ENCODE measurements around the gene RUNX3. TPM values are rescaled to one million over a fixed set of nuclear protein-coding genes. Genes with fewer than 3 reads are reported as not detected.

The RUNX3 gene
- total RNA-seq, 1 experiment from 2014 or later = 8.6 TPM

DNA sequence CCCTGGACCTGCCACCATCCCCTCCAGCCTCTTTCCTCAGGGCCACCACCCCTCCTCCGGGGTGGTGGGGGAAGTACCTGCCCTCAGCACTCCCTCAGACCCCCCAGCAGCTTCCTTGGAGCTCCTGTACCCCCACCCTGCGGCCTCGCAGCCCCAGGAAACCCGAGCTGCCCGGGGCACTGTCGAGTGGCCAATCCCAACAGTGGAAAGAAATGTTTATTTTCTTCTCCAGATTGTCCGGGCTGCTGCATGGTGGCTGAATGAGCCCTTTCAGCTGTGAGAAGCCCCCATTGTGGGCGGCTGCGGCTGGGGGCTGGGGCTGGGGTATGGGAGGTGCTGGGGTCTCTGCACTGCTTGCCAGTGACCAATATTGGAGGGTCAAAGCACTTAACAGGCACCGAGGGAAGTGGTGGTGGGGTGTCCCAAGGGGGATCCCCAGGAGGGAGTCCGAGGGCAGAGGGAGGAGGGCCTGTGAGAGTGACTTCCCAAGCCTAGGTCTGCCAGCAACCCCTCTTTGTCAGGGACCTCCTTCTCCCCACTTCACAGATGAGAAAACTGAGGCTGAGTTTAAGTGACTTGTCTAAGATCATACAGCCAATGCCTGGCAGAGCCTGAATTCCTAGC is 25.2 kb downstream of the RUNX3 start:
- POLR2A ChIA-PET (ENCODE audit: low non-redundant PET) = no interaction called here
- DNase-seq (ENCODE audit: low spot score) = no peak
- no peak for TF ChIP-seq EZH2 (IDR thresholded peaks at IDR 0.05; ENCODE audit: borderline replicate concordance, low read depth, low read length, poor library complexity, severe bottlenecking)
- TF ChIP-seq, protein P1, sequence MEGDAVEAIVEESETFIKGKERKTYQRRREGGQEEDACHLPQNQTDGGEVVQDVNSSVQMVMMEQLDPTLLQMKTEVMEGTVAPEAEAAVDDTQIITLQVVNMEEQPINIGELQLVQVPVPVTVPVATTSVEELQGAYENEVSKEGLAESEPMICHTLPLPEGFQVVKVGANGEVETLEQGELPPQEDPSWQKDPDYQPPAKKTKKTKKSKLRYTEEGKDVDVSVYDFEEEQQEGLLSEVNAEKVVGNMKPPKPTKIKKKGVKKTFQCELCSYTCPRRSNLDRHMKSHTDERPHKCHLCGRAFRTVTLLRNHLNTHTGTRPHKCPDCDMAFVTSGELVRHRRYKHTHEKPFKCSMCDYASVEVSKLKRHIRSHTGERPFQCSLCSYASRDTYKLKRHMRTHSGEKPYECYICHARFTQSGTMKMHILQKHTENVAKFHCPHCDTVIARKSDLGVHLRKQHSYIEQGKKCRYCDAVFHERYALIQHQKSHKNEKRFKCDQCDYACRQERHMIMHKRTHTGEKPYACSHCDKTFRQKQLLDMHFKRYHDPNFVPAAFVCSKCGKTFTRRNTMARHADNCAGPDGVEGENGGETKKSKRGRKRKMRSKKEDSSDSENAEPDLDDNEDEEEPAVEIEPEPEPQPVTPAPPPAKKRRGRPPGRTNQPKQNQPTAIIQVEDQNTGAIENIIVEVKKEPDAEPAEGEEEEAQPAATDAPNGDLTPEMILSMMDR (conservative IDR thresholded peaks at IDR 0.05; ENCODE audit: low read depth, low read length) = no peak

DNA sequence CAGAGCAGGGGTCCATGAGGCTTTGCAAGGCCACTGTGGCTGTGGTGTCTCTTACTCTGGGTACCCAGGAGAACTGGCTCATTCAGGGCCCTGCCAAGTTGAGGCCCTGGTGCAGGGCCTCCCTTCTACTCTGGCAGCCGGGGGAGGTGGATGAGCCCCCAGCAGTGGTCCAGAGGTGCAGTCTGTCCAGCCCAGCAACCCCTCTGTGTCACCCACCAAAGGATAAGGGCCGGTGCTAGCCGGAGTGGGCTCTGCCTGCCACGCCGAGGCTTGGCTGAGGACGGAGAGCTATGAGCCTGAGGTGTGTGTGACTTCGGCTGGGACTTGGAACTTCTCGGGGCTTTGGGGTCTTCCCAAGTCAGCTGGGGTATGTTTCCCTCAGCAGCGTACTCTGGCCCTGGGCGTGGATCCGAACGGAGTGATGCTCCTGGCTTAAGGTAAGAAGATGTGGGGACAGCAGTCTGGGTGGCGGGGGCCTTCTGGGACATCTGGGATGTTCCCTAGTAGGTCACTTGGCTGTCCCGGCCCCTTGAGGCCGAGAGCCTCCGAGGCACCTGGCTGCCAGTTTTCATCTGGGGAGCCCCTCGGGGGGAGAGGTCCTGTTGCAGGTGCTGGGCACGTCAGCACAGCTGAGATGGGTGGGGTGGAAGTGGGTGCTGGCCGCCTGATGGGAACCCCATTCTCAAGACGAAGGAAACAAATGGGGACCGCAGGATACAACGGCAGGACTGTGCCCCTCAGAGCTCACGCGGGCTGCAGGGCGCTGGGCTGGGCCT is 25.9 kb downstream of the RUNX3 start:
- no peak for TF ChIP-seq EZH2 (IDR thresholded peaks at IDR 0.05; ENCODE audit: borderline replicate concordance, low read depth, low read length, poor library complexity, severe bottlenecking)
- TF ChIP-seq, protein P1 (conservative IDR thresholded peaks at IDR 0.05; ENCODE audit: low read depth, low read length) = no peak
- DNase-seq (ENCODE audit: low spot score) = no peak
- Histone ChIP-seq H3K4me1 (ENCODE audit: insufficient read depth, low read length, poor library complexity, severe bottlenecking) (no peaks in the 10 kb centered on the region), H3K9me3 (ENCODE audit: low read depth, low read length, poor library complexity, severe bottlenecking) (no peaks in the 10 kb centered on the region), H3K36me3 (ENCODE audit: insufficient read depth, low read length, poor library complexity, severe bottlenecking) (no peaks in the 10 kb centered on the region), H3K27ac (ENCODE audit: low read depth, low read length, poor library complexity, severe bottlenecking) (no peak overlapping the region), H3K27me3 (replicated peaks; ENCODE audit: insufficient read depth, low read depth, low read length, poor library complexity) (no peaks in the 10 kb centered on the region), H3K4me3 (ENCODE audit: low read depth, low read length, poor library complexity, severe bottlenecking) (no peak overlapping the region)
- intact Hi-C loops (cut with micrococcal nuclease; ENCODE audit: unreplicated experiment) = no loop called here
- ChIA-PET POLR2A (ENCODE audit: low non-redundant PET) (no interaction called here), CTCF (no interaction called here)
- BruUV-seq (replicated peaks) = no TSS peak

More for the DNA sequence above, 25.2 kb downstream of the RUNX3 start:
- Histone ChIP-seq H3K9me3 (ENCODE audit: low read depth, low read length, poor library complexity, severe bottlenecking) (no peaks in the 10 kb centered on the region), H3K36me3 (ENCODE audit: insufficient read depth, low read length, poor library complexity, severe bottlenecking) (no peaks in the 10 kb centered on the region), H3K27ac (ENCODE audit: low read depth, low read length, poor library complexity, severe bottlenecking) (no peak overlapping the region), H3K4me3 (ENCODE audit: low read depth, low read length, poor library complexity, severe bottlenecking) (no peak overlapping the region), H3K27me3 (replicated peaks; ENCODE audit: insufficient read depth, low read depth, low read length, poor library complexity) (no peaks in the 10 kb centered on the region), H3K4me1 (ENCODE audit: insufficient read depth, low read length, poor library complexity, severe bottlenecking) (no peaks in the 10 kb centered on the region)
- intact Hi-C loops (cut with micrococcal nuclease; ENCODE audit: unreplicated experiment) = no loop called here
- CTCF ChIA-PET = no interaction called here
- no TSS peak for BruUV-seq (replicated peaks)

DNA sequence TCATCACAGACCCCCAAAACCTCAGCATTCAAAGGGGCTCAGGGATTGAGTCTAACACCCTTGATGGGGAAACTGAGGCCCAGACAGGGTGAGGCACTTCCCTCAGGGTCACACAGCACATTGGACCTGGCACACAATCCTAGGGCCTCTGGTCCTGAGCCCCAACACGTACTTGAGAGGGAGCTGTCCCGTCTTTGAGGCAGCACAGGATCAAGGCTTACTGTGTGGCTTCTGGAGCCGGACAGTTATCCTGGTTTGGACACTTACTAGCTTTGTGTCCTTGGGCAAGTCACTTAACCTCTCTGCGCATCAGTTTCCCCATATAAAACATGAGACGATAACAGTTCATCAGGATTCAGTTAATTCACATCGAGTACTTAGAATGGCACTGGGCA is 26.5 kb downstream of the RUNX3 start:
- Histone ChIP-seq H3K4me1 (ENCODE audit: insufficient read depth, low read length, poor library complexity, severe bottlenecking) (no peaks in the 10 kb centered on the region), H3K9me3 (ENCODE audit: low read depth, low read length, poor library complexity, severe bottlenecking) (no peaks in the 10 kb centered on the region), H3K27me3 (replicated peaks; ENCODE audit: insufficient read depth, low read depth, low read length, poor library complexity) (no peaks in the 10 kb centered on the region), H3K27ac (ENCODE audit: low read depth, low read length, poor library complexity, severe bottlenecking) (no peak overlapping the region), H3K36me3 (ENCODE audit: insufficient read depth, low read length, poor library complexity, severe bottlenecking) (no peaks in the 10 kb centered on the region), H3K4me3 (ENCODE audit: low read depth, low read length, poor library complexity, severe bottlenecking) (no peak overlapping the region)
- no TSS peak for BruUV-seq (replicated peaks)
- DNase-seq (ENCODE audit: low spot score) = no peak
- ChIA-PET POLR2A (ENCODE audit: low non-redundant PET) (no interaction called here), CTCF (no interaction called here)
- TF ChIP-seq, protein P1 (conservative IDR thresholded peaks at IDR 0.05; ENCODE audit: low read depth, low read length) = no peak
- TF ChIP-seq EZH2 (IDR thresholded peaks at IDR 0.05; ENCODE audit: borderline replicate concordance, low read depth, low read length, poor library complexity, severe bottlenecking) = no peak
- intact Hi-C loops (cut with micrococcal nuclease; ENCODE audit: unreplicated experiment) = no loop called here
